Testis (tissue), 3 donors: ENCODE measurements around the gene NKAIN4. TPM values are rescaled to one million over a fixed set of nuclear protein-coding genes. Genes with fewer than 3 reads are reported as not detected.

Experiments
- DNase-seq: peaks from one replicate; pipeline ENCODE4 v3.0.0-alpha.2; 2019
- H3K27ac ChIP-seq, 2 donors: fragments of 200-600 bp; sonication (generic); one replicate each; pipeline ENCODE4 v1.5.1; 2019
- H3K27me3 ChIP-seq: fragments of 200-600 bp; sonication (generic); one replicate; pipeline ENCODE4 v1.5.1; 2019
- H3K36me3 ChIP-seq: fragments of 200-600 bp; sonication (generic); one replicate; pipeline ENCODE4 v1.5.1; 2017; ENCODE audit warnings: low read depth; ENCODE audit errors: missing control alignments
- H3K4me1 ChIP-seq: fragments of 200-600 bp; sonication (generic); one replicate; pipeline ENCODE4 v1.5.1; 2019
- H3K4me3 ChIP-seq, 2 donors: fragments of 200-600 bp; sonication (generic); one replicate each; pipeline ENCODE4 v1.5.1; 2017 to 2019
- H3K9me3 ChIP-seq: fragments of 200-600 bp; sonication (generic); one replicate; pipeline ENCODE4 v1.5.1; 2017
- CTCF ChIP-seq, 3 experiments: fragments of 450-650 bp in 2 of 3; fragments of 200-600 bp in 1 of 3; sonication (generic) in 1 of 3; IDR thresholded peaks; one replicate each; pipeline ENCODE4 v1.5.1; 2016 to 2019; ENCODE audit warnings: antibody characterized with exemption in 3 of 3, mild to moderate bottlenecking in 2 of 3, moderate library complexity in 1 of 3
- POLR2A ChIP-seq: fragments of 450-650 bp; IDR thresholded peaks from one replicate; pipeline ENCODE4 v1.6.1; 2017; ENCODE audit warnings: antibody characterized with exemption, mild to moderate bottlenecking, moderate library complexity
- WGBS, 2 donors: methylation state at CpG; one replicate each; pipeline ENCODE4 v1.1.5; 2018; 5-methylcytosine and 5-hydroxymethylcytosine counted together
- intact Hi-C: fragments of 100-400 bp; cut with DNase I; formaldehyde crosslinking; loops from one replicate; pipeline ENCODE4 v1.15.1; 2023; ENCODE audit warnings: low total_unique reads
- polyA plus RNA-seq: library from polyadenylated mRNA; stranded (reverse); fragments of 350-450 nt; fragmentation: Illumina TruSeq; extraction: RNeasy Lipid Tissue Mini Kit (QIAGEN cat#74804); gene quantifications from one replicate; pipeline ENCODE4 v1.2.3, GENCODE V29; 2014; ENCODE audit warnings: low read depth, low replicate concordance; ENCODE audit not compliant: insufficient read depth
- total RNA-seq, 2 donors: library from RNA; depleted of rRNA; stranded (reverse); fragments of >200 nt; gene quantifications; one replicate each; pipeline ENCODE4 v1.2.3, GENCODE V29; 2016

Gene NKAIN4
- total and polyA plus RNA-seq, 3 donors from 2014 or later, result 3.9 to 6.0 (median 4.7) TPM

DNA sequence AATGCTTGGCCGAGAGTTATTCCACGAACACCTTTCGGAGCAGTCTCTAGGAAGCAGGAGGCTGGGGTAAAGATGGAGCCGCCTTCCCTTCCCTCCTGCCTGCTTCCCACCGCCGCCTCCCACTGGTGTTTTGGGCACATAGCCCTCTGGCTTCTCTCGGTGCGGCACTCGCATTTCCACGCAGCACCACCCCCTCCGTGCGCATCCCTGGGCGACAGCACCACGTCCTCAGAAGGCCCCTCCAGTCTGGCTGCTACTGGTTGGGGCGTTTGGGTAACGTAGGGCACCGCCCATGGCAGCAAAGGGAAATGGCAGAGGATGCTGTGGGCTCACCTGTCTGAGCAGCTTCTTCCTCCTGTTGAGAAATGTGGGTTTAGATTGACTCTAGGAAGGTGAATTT is 41.2 kb upstream of the NKAIN4 start:
- WGBS, 2 donors, result 30 to 63% methylated on average over 17 of the region's 17 CpGs
- no peak for DNase-seq
- Histone ChIP-seq H3K36me3 (no peaks in the 10 kb centered on the region), H3K4me1 (peaks cover 2% of the 10 kb centered on the region), H3K27me3 (no peaks in the 10 kb centered on the region), H3K9me3 (no peaks in the 10 kb centered on the region), H3K4me3 (no peak overlapping the region), H3K27ac (no peak overlapping the region)
- intact Hi-C loops, result no loop called here
- TF ChIP-seq CTCF (IDR thresholded peaks at IDR 0.05) (no peak), POLR2A (no peak)

- peaks cover 2% of the 10 kb centered on the region for H3K4me1 ChIP-seq
- DNase-seq, result no peak
- no peak overlapping the region for H3K4me3 ChIP-seq
- no peaks in the 10 kb centered on the region for H3K36me3 ChIP-seq
- no peak overlapping the region for H3K27ac ChIP-seq
- intact Hi-C loops, result no loop called here
- TF ChIP-seq POLR2A, result no peak
- no peak for TF ChIP-seq CTCF (IDR thresholded peaks at IDR 0.05)
- WGBS, 2 donors, result 15 to 39% methylated on average over 10 to 19 of the region's 19 CpGs
- H3K9me3 ChIP-seq, result no peaks in the 10 kb centered on the region
- H3K27me3 ChIP-seq, result no peaks in the 10 kb centered on the region
Observed at GRCh38 chr20:63295018-63295417, 40.8 kb upstream of the NKAIN4 start.

GRCh38 chr20:63294536-63294900 is 40.3 kb upstream of the NKAIN4 start:
- no peaks in the 10 kb centered on the region for H3K27me3 ChIP-seq
- no peaks in the 10 kb centered on the region for H3K9me3 ChIP-seq
- no peak for DNase-seq
- H3K4me1 ChIP-seq, result peaks cover 2% of the 10 kb centered on the region
- no peak overlapping the region for H3K27ac ChIP-seq
- H3K36me3 ChIP-seq, result no peaks in the 10 kb centered on the region
- no peak overlapping the region for H3K4me3 ChIP-seq
- 85 to 93% methylated on average over 9 to 12 of the region's 12 CpGs for WGBS, 2 donors
- TF ChIP-seq CTCF (IDR thresholded peaks at IDR 0.05) (no peak), POLR2A (no peak)
- intact Hi-C loops, result no loop called here

DNA sequence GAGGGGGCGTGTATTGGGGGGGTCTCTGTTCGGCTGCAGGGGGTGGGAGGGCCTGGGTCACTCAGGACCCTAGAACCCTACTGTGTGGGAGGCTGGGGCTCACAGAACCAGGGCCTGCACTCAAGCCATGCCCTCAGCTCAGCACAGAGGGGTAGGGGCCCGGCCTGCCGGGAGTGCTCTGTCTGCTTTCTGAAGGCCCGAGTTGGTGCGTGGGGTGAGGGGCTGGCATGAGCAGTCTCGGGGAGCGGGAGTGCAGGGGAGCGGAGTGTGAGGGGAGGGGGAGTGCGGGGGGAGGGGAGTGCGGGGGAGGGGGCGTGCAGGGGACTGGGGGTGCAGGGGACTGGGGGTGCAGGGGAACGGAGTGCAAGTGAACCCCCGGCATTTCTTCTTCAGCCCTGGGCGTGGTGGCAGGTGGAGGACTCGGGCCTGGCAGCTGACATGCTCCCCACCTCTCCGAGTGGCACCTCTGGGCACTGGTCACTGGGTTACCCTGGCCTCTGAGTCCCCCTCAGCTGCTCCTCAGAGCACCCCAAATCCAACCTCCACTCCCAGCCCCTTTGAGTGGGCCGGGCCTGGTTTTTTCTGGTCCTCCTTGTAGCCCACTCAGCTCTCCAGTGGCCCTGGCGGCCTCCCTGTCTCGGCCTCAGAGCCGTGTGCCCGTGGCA is 39.7 kb upstream of the NKAIN4 start:
- Histone ChIP-seq H3K27me3 (no peaks in the 10 kb centered on the region), H3K4me3 (no peak overlapping the region), H3K27ac (no peak overlapping the region), H3K36me3 (no peaks in the 10 kb centered on the region), H3K4me1 (peaks cover 2% of the 10 kb centered on the region), H3K9me3 (no peaks in the 10 kb centered on the region)
- 70 to 78% methylated on average over 12 to 18 of the region's 22 CpGs for whole genome bisulfite sequencing, 2 donors
- no peak for TF ChIP-seq CTCF (IDR thresholded peaks at IDR 0.05)
- no peak for TF ChIP-seq POLR2A
- DNase-seq, result no peak
- intact Hi-C loops, result no loop called here

DNA sequence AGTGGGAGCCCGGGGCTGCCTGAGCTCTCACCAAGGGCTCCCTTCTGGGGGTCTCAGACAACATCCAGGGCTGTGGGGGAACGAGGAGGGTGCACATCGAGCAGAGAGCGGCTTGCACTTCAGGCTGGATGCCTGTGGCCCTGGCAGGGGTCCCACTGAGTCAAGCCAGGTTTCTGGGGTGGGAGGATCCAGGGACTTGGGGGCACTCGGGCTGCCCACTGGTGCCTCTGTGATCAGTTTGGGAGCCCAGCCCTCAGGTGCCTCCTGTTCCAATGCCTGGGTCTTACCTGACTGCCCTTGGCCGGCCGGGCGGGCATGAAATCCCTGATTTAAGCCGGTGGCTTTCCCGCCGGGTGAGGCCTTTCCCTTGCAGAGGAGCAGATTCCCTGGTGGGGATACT is 39.2 kb upstream of the NKAIN4 start:
- no peaks in the 10 kb centered on the region for H3K27me3 ChIP-seq
- no peak overlapping the region for H3K27ac ChIP-seq
- H3K36me3 ChIP-seq, result no peaks in the 10 kb centered on the region
- H3K9me3 ChIP-seq, result no peaks in the 10 kb centered on the region
- intact Hi-C loops, result no loop called here
- TF ChIP-seq CTCF (IDR thresholded peaks at IDR 0.05) (no peak), POLR2A (no peak)
- H3K4me3 ChIP-seq, result no peak overlapping the region
- WGBS, 2 donors, result 68% methylated on average over 11 of the region's 11 CpGs; no CpG with 5 or more reads in 1 of the 2 donors
- DNase-seq, result no peak
- peaks cover 2% of the 10 kb centered on the region for H3K4me1 ChIP-seq
